GM12873 (cell line): ENCODE results near the gene HTR3D.
A peak's percentile ranks its signal among the peaks of the same experiment; 100 is the strongest.

Experiments used
- CTCF ChIP-seq: IDR thresholded peaks from 2 replicates; pipeline ENCODE4 v1.5.1; 2012; ENCODE audit warnings: low read depth, mild to moderate bottlenecking, moderate library complexity, low read length, control low read depth; ENCODE audit not compliant: insufficient read depth; ENCODE audit errors: missing control alignments

The HTR3D gene

GRCh38 chr3:184011230-184011876 lies 20.2 kb upstream of the HTR3D start:
- TF ChIP-seq CTCF: no peak

- TF ChIP-seq CTCF: no peak
Observed at GRCh38 chr3:184011937-184012889, 19.3 kb upstream of the HTR3D start.

- TF ChIP-seq CTCF: no peak
Observed at GRCh38 chr3:184015381-184016019, 16.0 kb upstream of the HTR3D start.

GRCh38 chr3:184016169-184016570 lies 15.4 kb upstream of the HTR3D start:
- TF ChIP-seq CTCF: no peak

- peak; percentile 89 for TF ChIP-seq CTCF
Observed at GRCh38 chr3:184016811-184017671, 14.5 kb upstream of the HTR3D start.

GRCh38 chr3:184017672-184018423 lies 13.7 kb upstream of the HTR3D start, which contains the start of gene ABCC5:
Gene ABCC5, minus strand, starts transcription at chr3:184017884. Its CDS starts 3,492 bp downstream, at chr3:184014392.
- no peak for TF ChIP-seq CTCF
